Left ventricle myocardium inferior (tissue), 1 donor: ENCODE measurements around the gene ROPN1L. TPM values are rescaled to one million over a fixed set of nuclear protein-coding genes. Genes with fewer than 3 reads are reported as not detected.

Experiments used
- DNase-seq: peaks from one replicate; pipeline ENCODE4 v3.0.0-alpha.2; 2020
- H3K27ac ChIP-seq: fragments of 200-600 bp; replicated peaks from 2 replicates; pipeline ENCODE4 v1.8.0; 2021
- H3K27me3 ChIP-seq: fragments of 200-600 bp; 2 replicates; pipeline ENCODE4 v1.8.0; 2021; ENCODE audit warnings: low read depth
- H3K36me3 ChIP-seq: fragments of 200-600 bp; 2 replicates; pipeline ENCODE4 v1.8.0; 2021
- H3K4me1 ChIP-seq: fragments of 200-600 bp; 2 replicates; pipeline ENCODE4 v1.8.0; 2021
- H3K4me3 ChIP-seq: fragments of 200-600 bp; 2 replicates; pipeline ENCODE4 v1.8.0; 2021; ENCODE audit warnings: mild to moderate bottlenecking, moderate library complexity
- H3K9me3 ChIP-seq: fragments of 200-600 bp; replicated peaks from 2 replicates; pipeline ENCODE4 v1.8.0; 2021
- CTCF ChIP-seq: fragments of 200-600 bp; IDR thresholded peaks from 2 replicates; pipeline ENCODE4 v1.8.0; 2021; ENCODE audit warnings: antibody characterized with exemption, mild to moderate bottlenecking, borderline replicate concordance
- intact Hi-C: fragments of 100-400 bp; cut with micrococcal nuclease; formaldehyde crosslinking; loops from one replicate; pipeline ENCODE4 v1.11.0; 2022
- total RNA-seq: library from RNA; stranded (reverse); fragmentation: NEBNext Ultra II Directional; extraction: Animal tissue kit (Norgen Biotek cat#: 25700); gene quantifications from one replicate; pipeline ENCODE4 v1.2.1, GENCODE V29; 2021
- donor health status: DM: no; HTN: yes; CAD: no; lungs with severe emphysema.

Gene ROPN1L
- total RNA-seq, 1 donor from 2014 or later = 0.38 TPM

- intact Hi-C loops = loop anchor here (10.0 kb wide), 1 partner anchor 95 kb away; the partner anchor contains the start of gene ANKRD33B
- no peak overlapping the region for H3K27ac ChIP-seq
- H3K27me3 ChIP-seq = no peaks in the 10 kb centered on the region
- no peak for DNase-seq
- H3K9me3 ChIP-seq = no peaks in the 10 kb centered on the region
- H3K4me1 ChIP-seq = peaks cover 8% of the 10 kb centered on the region
- no peak for TF ChIP-seq CTCF
- H3K4me3 ChIP-seq = no peak overlapping the region
- H3K36me3 ChIP-seq = no peaks in the 10 kb centered on the region
These were observed 27.8 kb downstream of the ROPN1L start for GRCh38 chr5:10469253-10470050.

- no peak overlapping the region for H3K4me3 ChIP-seq
- peaks cover 12% of the 10 kb centered on the region for H3K9me3 ChIP-seq
- H3K36me3 ChIP-seq = no peaks in the 10 kb centered on the region
- no peak for TF ChIP-seq CTCF
- no peak overlapping the region for H3K27ac ChIP-seq
- no peaks in the 10 kb centered on the region for H3K27me3 ChIP-seq
- peaks cover 8% of the 10 kb centered on the region for H3K4me1 ChIP-seq
- no peak for DNase-seq
- intact Hi-C loops = no loop called here
These were observed 29.0 kb downstream of the ROPN1L start for GRCh38 chr5:10470669-10471068.

- TF ChIP-seq CTCF = no peak
- Histone ChIP-seq H3K4me3 (no peak overlapping the region), H3K9me3 (peaks cover 19% of the 10 kb centered on the region), H3K27me3 (no peaks in the 10 kb centered on the region), H3K36me3 (no peaks in the 10 kb centered on the region), H3K4me1 (peaks cover 8% of the 10 kb centered on the region), H3K27ac (no peak overlapping the region)
- intact Hi-C loops = no loop called here
- DNase-seq = no peak
These were observed 30.0 kb downstream of the ROPN1L start for GRCh38 chr5:10471677-10472076.

- intact Hi-C loops = no loop called here
- Histone ChIP-seq H3K36me3 (no peaks in the 10 kb centered on the region), H3K27ac (no peak overlapping the region), H3K27me3 (no peaks in the 10 kb centered on the region), H3K9me3 (peaks cover 19% of the 10 kb centered on the region), H3K4me1 (peaks cover 5% of the 10 kb centered on the region), H3K4me3 (no peak overlapping the region)
- TF ChIP-seq CTCF = no peak
- no peak for DNase-seq
These were observed 32.9 kb downstream of the ROPN1L start for GRCh38 chr5:10474521-10475075.

- H3K36me3 ChIP-seq = no peaks in the 10 kb centered on the region
- DNase-seq = no peak
- H3K4me1 ChIP-seq = peaks cover 20% of the 10 kb centered on the region
- H3K4me3 ChIP-seq = no peak overlapping the region
- peaks cover 19% of the 10 kb centered on the region for H3K9me3 ChIP-seq
- intact Hi-C loops = no loop called here
- H3K27ac ChIP-seq = no peak overlapping the region
- H3K27me3 ChIP-seq = no peaks in the 10 kb centered on the region
- TF ChIP-seq CTCF = no peak
These were observed 34.4 kb downstream of the ROPN1L start for GRCh38 chr5:10475931-10476676.
